GM10248 (cell line): ENCODE data around the gene NEU4.

Experiments
- CTCF ChIA-PET: fragments of 300-600 bp; sonication (Branson Sonifier 250); formaldehyde crosslinking; extraction: SDS; loops from one replicate; lab custom pipeline; 2021; ENCODE audit warnings: antibody characterized with exemption; lab: Yijun Ruan, JAX
- POLR2A ChIA-PET: fragments of 350-650 bp; sonication (Branson Sonifier 250); formaldehyde crosslinking; extraction: SDS; loops from one replicate; lab custom pipeline; 2020; ENCODE audit warnings: antibody characterized with exemption; lab: Yijun Ruan, JAX
- DNase-seq: peaks from one replicate; pipeline ENCODE4 v3.0.0; 2012; ENCODE audit errors: extremely low spot score
- CTCF ChIP-seq: IDR thresholded peaks from 2 replicates; pipeline ENCODE4 v1.5.1; 2012; ENCODE audit warnings: mild to moderate bottlenecking, low read depth; ENCODE audit errors: extremely low read depth, missing control alignments, control extremely low read depth

Gene NEU4

GRCh38 chr2:241812730-241813643, 4.0 kb downstream of the NEU4 start:
- ChIA-PET POLR2A (interaction anchor here (1.0 to 1.4 kb wide), 2 partner anchors 30 to 53 kb away, joined by 4 read pairs; no protein-coding TSS in a partner anchor), CTCF (interaction anchor here (1.0 to 1.4 kb wide), 2 partner anchors 35 to 66 kb away, joined by 3 to 4 read pairs; no protein-coding TSS in a partner anchor)
- TF ChIP-seq CTCF = no peak
- DNase-seq = peak; percentile 17

- CTCF ChIA-PET = interaction anchor here (0.7 to 1.4 kb wide), 2 partner anchors 21 to 36 kb away, joined by 3 to 4 read pairs; no protein-coding TSS in a partner anchor
- DNase-seq = peak; percentile 49
- no peak for TF ChIP-seq CTCF
- POLR2A ChIA-PET = interaction anchor here (0.5 to 1.4 kb wide), 4 partner anchors 29 to 641 kb away, joined by 4 to 7 read pairs (median 4); partner anchors contain the start of gene PDCD1
These were observed 4.8 kb downstream of the NEU4 start for GRCh38 chr2:241813644-241814392.

GRCh38 chr2:241814393-241814642, 5.3 kb downstream of the NEU4 start:
- peak; percentile 18 for DNase-seq
- POLR2A ChIA-PET = interaction anchor here (0.5 to 1.4 kb wide), 4 partner anchors 29 to 642 kb away, joined by 4 to 7 read pairs (median 4); partner anchors contain the start of gene PDCD1
- CTCF ChIA-PET = interaction anchor here (0.7 to 1.4 kb wide), 2 partner anchors 21 to 36 kb away, joined by 3 to 4 read pairs; no protein-coding TSS in a partner anchor
- TF ChIP-seq CTCF = no peak

GRCh38 chr2:241814643-241815476, 5.9 kb downstream of the NEU4 start:
- no peak for TF ChIP-seq CTCF
- CTCF ChIA-PET = no interaction called here
- DNase-seq = peak; percentile 17
- POLR2A ChIA-PET = interaction anchor here (0.5 to 1.1 kb wide), 2 partner anchors 44 to 642 kb away, joined by 5 to 7 read pairs; partner anchors contain the start of gene PDCD1

GRCh38 chr2:241815477-241816430, 6.8 kb downstream of the NEU4 start:
- peak; percentile 15 for DNase-seq
- POLR2A ChIA-PET = no interaction called here

More at GRCh38 chr2:241815477-241816430, 6.8 kb downstream of the NEU4 start:
- CTCF ChIA-PET = no interaction called here
- TF ChIP-seq CTCF = no peak
